Activated CD8-positive, alpha-beta memory T cell treated with anti-CD3 and anti-CD28 coated beads, Interleukin-2, amount 50 U/mL, for 4 hours (primary cell): Measurements from ENCODE around the gene LANCL2.
"Not testable (repeated sequence)": the region's sequence is repeated elsewhere in the genome, so short reads cannot be mapped to it uniquely, and the experiment has no call there.

Experiments
- DNase-seq: peaks from one replicate; pipeline ENCODE4 v3.0.0-alpha.2; 2020

Gene LANCL2

DNA sequence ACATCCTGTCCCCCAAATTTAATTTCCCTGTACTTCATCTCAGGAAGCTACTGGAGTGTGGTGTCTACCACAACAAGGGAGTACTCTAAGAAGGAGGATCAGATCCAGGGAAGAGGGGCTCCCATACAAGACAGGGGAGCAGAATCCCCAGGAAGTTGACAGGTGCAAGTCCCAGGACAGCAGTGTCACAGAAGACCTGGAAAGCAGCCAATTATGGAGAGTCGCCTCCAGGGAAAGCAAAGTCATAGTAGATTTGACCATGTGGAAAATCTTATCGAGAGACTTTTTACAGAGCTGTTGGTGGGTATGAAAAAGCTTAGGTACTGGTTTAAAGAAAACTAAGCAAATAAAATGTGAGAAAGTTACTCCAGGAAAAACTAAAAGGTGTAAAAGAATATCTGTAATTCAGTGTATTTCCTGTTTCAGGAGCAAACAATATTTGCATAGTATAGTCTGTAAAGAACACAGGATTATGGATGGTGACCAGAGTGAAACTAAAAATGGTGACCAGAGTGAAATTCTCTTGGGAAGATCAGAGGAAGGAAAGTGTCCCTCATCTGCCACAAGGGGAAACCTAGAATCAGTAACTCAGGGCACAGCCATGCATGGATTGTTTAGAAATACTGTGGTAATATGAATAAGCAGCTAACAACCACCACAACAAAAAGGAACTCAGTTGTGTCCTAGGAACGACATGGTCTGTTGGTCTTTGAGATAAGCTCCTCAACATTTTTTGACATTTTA, 44.5 kb downstream of the LANCL2 start:
- no peak for DNase-seq

DNA sequence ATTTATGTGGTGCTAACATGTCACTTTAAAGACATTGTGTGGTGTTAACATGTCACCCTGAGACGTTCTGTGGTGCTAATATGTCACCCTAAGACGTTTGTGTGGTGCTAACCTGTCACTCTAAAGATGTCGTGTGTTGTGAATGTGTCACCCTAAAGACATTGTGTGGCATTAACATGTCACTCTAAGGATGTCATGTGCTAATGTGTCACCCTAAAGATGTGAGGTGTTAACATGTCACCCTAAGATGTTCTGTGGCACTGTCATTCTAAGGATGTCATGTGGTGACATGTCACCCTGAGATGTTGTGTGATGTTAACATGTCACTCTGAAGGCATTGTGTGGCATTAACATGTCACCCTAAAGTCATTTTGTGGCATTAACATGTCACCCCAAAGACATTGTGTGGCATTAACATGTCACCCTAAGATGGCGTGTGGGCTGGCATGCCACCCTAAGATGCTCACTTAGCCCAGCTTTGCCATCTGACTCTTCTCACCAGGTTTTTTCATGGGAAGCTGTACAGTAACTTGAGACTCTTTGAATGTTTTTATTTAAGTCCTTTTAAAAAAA, 45.6 kb downstream of the LANCL2 start:
- DNase-seq: no peak

- no peak for DNase-seq
These were observed 46.7 kb downstream of the LANCL2 start for GRCh38 chr7:55411844-55412243.

- DNase-seq: no peak
These were observed 48.3 kb downstream of the LANCL2 start for GRCh38 chr7:55413442-55413841.

DNA sequence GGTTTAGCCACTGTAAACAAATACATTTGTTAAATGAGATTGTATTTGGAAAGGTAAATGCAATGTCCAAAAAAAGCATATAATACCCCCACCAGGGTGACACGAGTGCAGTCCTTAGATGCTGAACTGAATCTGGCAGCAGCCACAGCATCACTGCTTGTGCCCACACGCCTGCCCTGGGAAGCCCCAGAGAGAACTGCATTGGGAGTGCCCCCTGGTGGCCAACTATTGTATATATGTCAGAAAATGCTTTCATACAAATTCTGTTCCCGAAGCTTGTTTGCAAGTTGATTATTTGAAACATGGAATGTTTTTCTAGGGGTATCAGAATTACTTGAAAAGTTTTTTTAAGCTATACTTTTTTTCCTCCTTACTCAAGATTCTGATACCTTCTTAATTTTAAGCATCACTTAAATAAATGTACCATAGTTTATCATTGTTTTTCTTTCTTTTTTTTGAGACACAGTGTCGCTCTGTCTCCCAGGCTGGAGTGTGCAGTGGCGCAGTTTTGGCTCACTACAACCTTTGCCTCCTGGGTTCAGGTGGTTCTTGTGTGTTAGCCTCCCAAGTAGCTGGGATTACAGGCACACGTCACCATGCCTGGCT, 50.1 kb downstream of the LANCL2 start:
- peak; percentile 80 for DNase-seq

- not testable (repeated sequence) for DNase-seq
These were observed 52.3 kb downstream of the LANCL2 start for GRCh38 chr7:55417456-55417855.

GRCh38 chr7:55420530-55420929, 55.4 kb downstream of the LANCL2 start:
- DNase-seq: no peak

- DNase-seq: no peak
These were observed 58.2 kb downstream of the LANCL2 start for GRCh38 chr7:55423277-55423711.

- no peak for DNase-seq
These were observed 58.8 kb downstream of the LANCL2 start for GRCh38 chr7:55423891-55424290.

DNA sequence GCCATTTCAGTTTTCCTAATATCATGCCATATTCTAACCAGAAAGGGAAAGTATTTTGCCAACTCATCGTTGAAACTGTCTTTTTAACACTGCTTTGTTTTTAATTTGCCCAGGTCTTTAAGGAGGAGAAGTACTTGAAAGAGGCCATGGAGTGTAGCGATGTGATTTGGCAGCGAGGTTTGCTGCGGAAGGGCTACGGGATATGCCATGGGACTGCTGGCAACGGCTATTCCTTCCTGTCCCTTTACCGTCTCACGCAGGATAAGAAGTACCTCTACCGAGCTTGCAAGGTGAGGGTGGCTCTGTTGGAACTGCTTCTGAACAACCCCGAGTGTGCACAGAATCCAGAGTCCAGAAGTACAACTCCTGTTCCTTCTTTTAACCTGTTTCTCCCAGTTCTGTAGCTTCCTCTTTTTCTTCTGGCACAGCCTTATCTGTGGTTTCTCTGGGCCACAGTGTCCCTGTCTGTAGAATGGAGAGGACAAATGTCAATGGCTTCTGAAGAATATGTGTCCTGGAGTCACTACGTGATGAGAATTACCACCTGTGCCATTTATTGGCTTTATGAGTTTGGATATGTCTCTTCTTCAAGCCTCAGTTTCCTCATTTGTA, 60.1 kb downstream of the LANCL2 start:
- DNase-seq: no peak

DNA sequence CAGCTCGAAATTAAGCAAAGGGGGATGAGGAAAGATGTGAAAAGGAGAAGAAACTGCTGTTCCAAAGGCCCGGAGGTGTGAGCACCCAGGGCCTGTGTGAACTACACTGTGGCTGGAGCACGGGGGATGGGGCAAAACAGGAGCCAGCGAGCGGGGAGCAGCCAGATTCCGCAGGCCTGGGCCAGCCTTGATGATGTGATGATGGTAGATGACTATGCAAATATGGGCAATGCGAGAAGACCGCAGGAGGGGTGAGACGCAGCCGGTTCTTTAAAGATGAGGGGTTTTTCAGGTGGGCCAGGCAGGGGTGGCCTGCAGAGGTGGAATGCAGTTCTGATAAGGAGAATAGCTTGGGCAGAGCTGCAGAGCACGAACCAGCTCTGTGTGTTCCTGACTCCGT, 61.5 kb downstream of the LANCL2 start:
- DNase-seq: no peak

GRCh38 chr7:55427342-55427741, 62.2 kb downstream of the LANCL2 start:
- DNase-seq: no peak

GRCh38 chr7:55427800-55428199, 62.7 kb downstream of the LANCL2 start:
- no peak for DNase-seq

GRCh38 chr7:55429835-55430499, 64.8 kb downstream of the LANCL2 start:
- no peak for DNase-seq

- DNase-seq: no peak
These were observed 66.8 kb downstream of the LANCL2 start for GRCh38 chr7:55431898-55432297.

GRCh38 chr7:55432506-55432905, 67.4 kb downstream of the LANCL2 start:
- DNase-seq: no peak

DNA sequence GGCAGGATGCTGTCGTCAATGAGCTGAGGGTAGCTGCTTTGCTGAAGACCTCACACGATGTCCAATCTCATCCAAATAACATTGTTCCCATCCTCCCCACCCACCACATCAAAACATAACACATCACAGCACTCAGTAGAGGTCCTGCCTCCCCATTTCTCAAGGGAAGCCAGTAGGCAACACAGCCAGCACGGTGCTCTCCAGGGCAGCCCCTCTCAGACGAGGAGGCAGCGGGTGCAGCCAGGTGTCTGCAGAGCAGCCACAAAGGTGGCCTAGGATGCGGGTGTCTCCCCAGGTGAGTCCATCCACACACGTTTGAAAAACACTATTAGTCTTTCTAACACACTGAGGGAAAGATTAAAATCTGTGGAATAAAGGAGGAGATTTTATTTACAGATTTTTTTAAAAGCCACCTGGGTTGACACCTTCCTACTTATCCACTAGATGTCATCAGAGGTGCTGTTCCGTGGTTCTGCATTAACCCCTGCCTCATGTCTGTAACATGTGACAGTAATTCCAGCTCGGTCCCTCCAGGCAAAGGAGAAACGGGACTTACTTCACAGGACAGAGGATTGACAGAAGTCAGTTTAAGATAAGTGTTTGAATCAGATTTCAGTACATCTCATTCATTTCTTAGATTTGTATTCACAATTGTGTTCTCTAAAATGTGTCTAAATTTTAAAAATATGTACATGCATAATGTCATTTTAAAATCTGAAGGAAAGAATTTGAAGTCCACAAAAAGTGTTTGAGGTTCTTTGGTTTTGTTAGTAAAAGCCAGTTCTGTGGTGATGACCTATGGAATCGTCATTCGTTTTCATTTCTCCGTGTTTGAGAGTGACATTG, 68.0 kb downstream of the LANCL2 start:
- no peak for DNase-seq

DNA sequence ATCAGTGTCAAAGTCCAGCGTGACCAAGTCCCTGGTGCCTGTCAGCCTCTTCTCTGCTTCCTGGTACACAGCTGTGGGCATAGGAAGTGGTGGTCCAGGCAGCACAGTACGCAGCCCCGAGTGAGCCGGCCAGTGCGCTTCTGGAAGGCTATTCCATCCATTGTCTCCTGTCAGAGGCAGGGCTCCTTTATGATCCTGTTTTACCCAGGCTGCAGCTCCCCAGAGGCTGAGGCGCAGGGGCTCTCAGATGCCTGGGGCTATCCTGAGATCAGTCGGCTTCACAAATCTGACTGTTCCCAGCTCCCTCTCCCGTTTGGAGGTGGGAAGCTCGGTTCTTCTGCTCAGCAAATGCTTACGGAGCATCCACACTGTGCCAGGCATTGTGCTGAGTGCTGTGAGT, 70.3 kb downstream of the LANCL2 start:
- DNase-seq: no peak

GRCh38 chr7:55436457-55436856, 71.3 kb downstream of the LANCL2 start:
- DNase-seq: no peak

DNA sequence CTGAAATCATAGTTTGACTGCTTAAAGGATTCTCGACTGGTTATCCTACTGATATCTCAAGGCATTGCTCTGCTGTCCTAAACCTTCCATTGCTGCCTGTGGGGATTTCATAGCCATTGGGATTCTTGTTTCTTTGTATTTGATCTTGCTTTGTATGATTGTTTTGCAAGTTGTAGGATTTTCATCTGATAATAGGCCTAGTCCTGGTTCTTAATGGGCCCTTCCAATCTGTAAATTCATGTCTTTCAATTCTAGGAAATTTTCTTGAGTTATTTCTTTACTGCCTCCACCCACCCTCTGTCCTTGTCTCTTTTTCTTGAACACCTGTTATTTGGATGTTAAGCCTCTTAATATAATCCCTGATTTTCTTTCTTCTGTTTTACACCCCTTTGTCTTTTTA, 72.2 kb downstream of the LANCL2 start:
- no peak for DNase-seq

DNA sequence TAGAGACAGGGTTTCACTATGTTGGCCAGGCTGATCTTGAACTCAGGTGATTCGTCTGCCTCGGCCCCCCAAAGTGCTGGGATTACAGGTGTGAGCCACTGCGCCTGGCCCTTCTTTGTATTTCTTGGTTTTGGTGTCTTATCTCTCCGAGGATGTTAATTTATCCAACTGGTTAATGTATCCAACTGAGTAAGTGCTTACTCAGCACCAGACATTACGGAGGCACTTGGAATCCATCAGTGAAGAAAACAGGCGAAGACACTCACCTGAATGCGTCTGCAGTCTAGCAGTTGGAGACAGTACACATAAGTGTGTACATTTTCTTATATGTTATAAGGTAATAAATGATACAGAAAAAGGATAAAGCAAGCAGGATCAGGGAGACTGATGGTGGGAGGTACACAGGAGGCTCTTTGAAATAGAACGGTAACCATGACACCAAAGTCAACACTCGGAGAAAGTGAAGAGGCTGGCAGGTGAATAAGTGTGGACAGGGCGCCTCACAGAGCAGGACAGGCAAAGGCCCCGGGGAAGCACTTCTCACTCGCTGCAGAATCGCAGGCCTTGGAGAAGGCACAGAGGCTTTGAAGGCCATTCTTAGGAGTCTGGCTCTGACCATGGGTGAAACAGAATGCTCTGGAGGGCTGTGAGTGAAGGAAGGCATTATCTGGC, 73.1 kb downstream of the LANCL2 start:
- DNase-seq: no peak
